AG10803 (cell line): ENCODE results near the gene MEGF9.

Source experiments
- DNase-seq: peaks from one replicate; pipeline ENCODE4 v3.0.0; 2010; ENCODE audit warnings: low read depth
- H3K4me3 ChIP-seq: 2 replicates; pipeline ENCODE4 v1.5.1; 2011; ENCODE audit warnings: mild to moderate bottlenecking, low read length, control low read depth
- CTCF ChIP-seq: conservative IDR thresholded peaks from 2 replicates; pipeline ENCODE4 v1.5.1; 2011; ENCODE audit warnings: mild to moderate bottlenecking, low read length, control low read depth, inconsistent platforms

Gene MEGF9

DNA sequence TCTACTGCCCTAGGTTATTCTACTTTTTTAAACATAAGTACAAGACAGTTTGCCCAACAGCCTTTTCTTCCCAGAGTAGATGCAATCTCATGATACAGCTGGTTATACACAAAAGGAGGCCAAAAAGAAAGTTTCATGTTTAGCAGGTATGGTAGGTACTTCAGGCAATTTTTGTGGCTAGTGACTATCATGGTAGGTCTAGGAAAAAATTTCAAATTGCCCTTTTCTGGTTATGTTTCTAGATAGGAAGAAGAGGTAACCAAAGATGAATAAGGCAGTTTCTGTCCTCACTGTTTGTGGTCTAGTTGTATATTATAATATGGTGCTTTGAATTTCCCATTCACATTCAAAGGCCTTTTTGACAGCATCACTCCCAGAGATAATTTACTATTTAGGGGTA lies 19.7 kb downstream of the MEGF9 start:
- TF ChIP-seq CTCF: no peak
- DNase-seq: no peak
- no peak overlapping the region for H3K4me3 ChIP-seq

- DNase-seq: no peak
- H3K4me3 ChIP-seq: no peak overlapping the region
- TF ChIP-seq CTCF: no peak
Measured at GRCh38 chr9:120693700-120694008, 20.6 kb downstream of the MEGF9 start.

- DNase-seq: peak; percentile 85
- no peak overlapping the region for H3K4me3 ChIP-seq
Measured at GRCh38 chr9:120692901-120693699, 21.2 kb downstream of the MEGF9 start.

GRCh38 chr9:120690372-120690771 lies 23.9 kb downstream of the MEGF9 start:
- H3K4me3 ChIP-seq: no peak overlapping the region
- DNase-seq: no peak
- TF ChIP-seq CTCF: no peak

More at GRCh38 chr9:120692901-120693699, 21.2 kb downstream of the MEGF9 start:
- no peak for TF ChIP-seq CTCF

GRCh38 chr9:120689860-120690259 lies 24.4 kb downstream of the MEGF9 start:
- H3K4me3 ChIP-seq: no peak overlapping the region
- no peak for TF ChIP-seq CTCF
- peak; percentile 23 for DNase-seq

- DNase-seq: no peak
- H3K4me3 ChIP-seq: no peak overlapping the region
- no peak for TF ChIP-seq CTCF
Measured at GRCh38 chr9:120688758-120689157, 25.5 kb downstream of the MEGF9 start.

- no peak for DNase-seq
- TF ChIP-seq CTCF: no peak
- no peak overlapping the region for H3K4me3 ChIP-seq
Measured at GRCh38 chr9:120683150-120683549, 31.1 kb downstream of the MEGF9 start.
